ENCODE measurements around the gene HENMT1.
"Not testable (repeated sequence)": the region's sequence is repeated elsewhere in the genome, so short reads cannot be mapped to it uniquely, and the experiment has no call there.

Gene HENMT1

GRCh38 chr1:108670131-108670773 is 9.4 kb upstream of the HENMT1 start:
- no peak for DNase-seq (ENCODE audit: low read depth)

- DNase-seq (ENCODE audit: low read depth): no peak
Observed at GRCh38 chr1:108669679-108670078, 8.8 kb upstream of the HENMT1 start.

- DNase-seq (ENCODE audit: low read depth): no peak
Observed at GRCh38 chr1:108668777-108669176, 7.9 kb upstream of the HENMT1 start.

- DNase-seq (ENCODE audit: low read depth): not testable (repeated sequence)
Observed at GRCh38 chr1:108667422-108667821, 6.5 kb upstream of the HENMT1 start.

- DNase-seq (ENCODE audit: low read depth): no peak
Observed at GRCh38 chr1:108665771-108666170, 4.9 kb upstream of the HENMT1 start.

GRCh38 chr1:108665067-108665466 is 4.2 kb upstream of the HENMT1 start:
- no peak for DNase-seq (ENCODE audit: low read depth)

- DNase-seq (ENCODE audit: low read depth): no peak
Observed at GRCh38 chr1:108664481-108664880, 3.6 kb upstream of the HENMT1 start.

GRCh38 chr1:108663074-108663473 is 2.2 kb upstream of the HENMT1 start:
- no peak for DNase-seq (ENCODE audit: low read depth)

- no peak for DNase-seq (ENCODE audit: low read depth)
Observed at GRCh38 chr1:108657356-108658080, 3.4 kb downstream of the HENMT1 start.

GRCh38 chr1:108653431-108654105 is 7.3 kb downstream of the HENMT1 start:
- no peak for DNase-seq (ENCODE audit: low read depth)

GRCh38 chr1:108646648-108647269 is 14.1 kb downstream of the HENMT1 start:
- no peak for DNase-seq (ENCODE audit: low read depth)

- no peak for DNase-seq (ENCODE audit: low read depth)
Observed at GRCh38 chr1:108646265-108646647, 14.6 kb downstream of the HENMT1 start.

GRCh38 chr1:108645564-108646184 is 15.2 kb downstream of the HENMT1 start:
- no peak for DNase-seq (ENCODE audit: low read depth)

- DNase-seq (ENCODE audit: low read depth): no peak
Observed at GRCh38 chr1:108644984-108645383, 15.9 kb downstream of the HENMT1 start.

GRCh38 chr1:108643492-108644335 is 17.2 kb downstream of the HENMT1 start:
- DNase-seq (ENCODE audit: low read depth): no peak

GRCh38 chr1:108640863-108641262 is 20.0 kb downstream of the HENMT1 start:
- not testable (repeated sequence) for DNase-seq (ENCODE audit: low read depth)

GRCh38 chr1:108639899-108640560 is 20.9 kb downstream of the HENMT1 start:
- no peak for DNase-seq (ENCODE audit: low read depth)

GRCh38 chr1:108636876-108637275 is 24.0 kb downstream of the HENMT1 start:
- DNase-seq (ENCODE audit: low read depth): no peak

- no peak for DNase-seq (ENCODE audit: low read depth)
Observed at GRCh38 chr1:108634521-108634920, 26.4 kb downstream of the HENMT1 start.

GRCh38 chr1:108628665-108629064 is 32.2 kb downstream of the HENMT1 start:
- DNase-seq (ENCODE audit: low read depth): no peak

- DNase-seq (ENCODE audit: low read depth): no peak
Observed at GRCh38 chr1:108627951-108628350, 32.9 kb downstream of the HENMT1 start.
